GM21528 (cell line): ENCODE measurements around the gene ADGRV1.

Experiments used
- ATAC-seq: cut with Tn5 transposase; IDR thresholded peaks from one replicate; pipeline ENCODE4 v1.9.1; 2021; ENCODE audit warnings: mild to moderate bottlenecking, moderate library complexity; ENCODE audit not compliant: unreplicated experiment, low FRiP score

Gene ADGRV1

DNA sequence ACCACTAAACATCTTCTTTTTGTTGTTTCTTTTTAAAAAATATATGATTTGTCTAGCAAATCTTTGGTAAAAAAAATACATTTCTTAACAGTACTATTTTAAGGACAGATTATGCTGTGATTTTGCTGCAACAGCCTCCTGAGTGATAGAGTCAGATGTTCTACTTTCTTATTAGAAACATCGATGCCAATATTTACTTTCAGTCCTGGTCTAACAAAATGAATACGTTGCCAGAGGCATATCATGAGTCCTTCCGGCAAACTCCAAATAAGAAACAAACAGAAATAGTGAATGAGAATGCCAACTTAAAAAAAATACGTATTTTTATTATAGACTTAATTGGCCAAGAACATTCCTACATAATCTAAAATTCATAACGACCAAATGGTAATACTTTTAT, 371.5 kb downstream of the ADGRV1 start:
- ATAC-seq = no peak

DNA sequence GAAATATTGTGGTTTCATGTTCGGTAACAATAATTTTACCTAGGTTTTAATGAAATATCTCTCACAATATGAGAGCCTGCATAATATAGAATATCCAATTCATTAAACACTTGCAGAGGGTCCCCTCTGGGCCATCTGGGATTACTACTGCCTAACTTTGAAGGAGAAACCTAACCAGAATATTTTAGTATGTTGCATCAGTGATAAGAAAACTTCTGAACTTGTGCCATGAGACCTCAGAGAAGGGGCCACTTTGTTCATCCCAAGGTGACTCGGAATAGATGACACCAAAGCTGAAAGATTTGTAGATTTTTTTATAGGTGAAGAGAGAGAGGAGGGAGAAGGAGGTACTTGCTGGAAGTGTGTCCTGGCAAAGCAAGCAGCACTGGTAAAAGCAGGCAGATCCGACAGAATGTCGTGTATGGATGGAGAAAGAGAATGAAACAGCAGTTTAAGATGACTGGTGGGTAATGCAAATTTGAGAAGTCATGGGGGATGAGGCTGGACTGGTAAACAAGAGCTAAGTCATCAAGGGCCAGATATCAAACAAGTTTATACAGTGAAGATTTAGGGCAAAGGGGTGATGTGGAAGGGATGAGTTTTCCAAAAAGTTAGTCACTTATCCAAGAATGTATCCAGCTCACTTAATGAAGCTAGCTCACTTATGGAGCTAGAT, 372.3 kb downstream of the ADGRV1 start:
- ATAC-seq = no peak

DNA sequence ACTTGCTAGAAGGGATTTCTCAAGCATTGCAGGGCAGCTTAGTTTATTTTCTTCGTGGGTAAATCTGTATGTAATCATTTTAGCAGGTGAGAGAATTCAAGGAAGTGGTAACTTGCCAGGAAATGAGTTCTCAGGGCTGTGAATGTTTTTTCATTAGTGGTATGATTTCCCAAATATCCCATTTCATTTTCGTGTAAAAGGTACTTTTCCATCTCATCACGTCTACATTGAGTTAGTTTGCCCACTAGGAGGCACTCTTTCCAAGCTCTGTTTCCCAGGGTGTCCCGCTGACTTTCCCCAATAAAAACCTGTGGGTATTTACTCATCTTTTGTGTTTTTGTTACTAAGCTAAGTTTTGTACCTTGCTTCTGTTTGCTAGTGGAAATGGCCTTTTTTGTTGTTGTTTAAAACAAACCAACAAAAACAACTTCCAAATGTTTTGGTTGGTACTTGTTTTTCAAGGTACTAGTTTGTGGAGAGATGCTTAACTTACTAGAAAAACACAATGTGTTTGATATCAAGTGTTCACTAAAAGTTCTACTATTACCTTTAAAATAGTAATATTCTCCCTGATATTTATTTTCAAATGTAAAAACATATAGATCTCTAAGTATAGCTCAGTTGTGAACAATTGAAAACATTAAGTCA, 373.6 kb downstream of the ADGRV1 start:
- peak; percentile 64 for ATAC-seq

DNA sequence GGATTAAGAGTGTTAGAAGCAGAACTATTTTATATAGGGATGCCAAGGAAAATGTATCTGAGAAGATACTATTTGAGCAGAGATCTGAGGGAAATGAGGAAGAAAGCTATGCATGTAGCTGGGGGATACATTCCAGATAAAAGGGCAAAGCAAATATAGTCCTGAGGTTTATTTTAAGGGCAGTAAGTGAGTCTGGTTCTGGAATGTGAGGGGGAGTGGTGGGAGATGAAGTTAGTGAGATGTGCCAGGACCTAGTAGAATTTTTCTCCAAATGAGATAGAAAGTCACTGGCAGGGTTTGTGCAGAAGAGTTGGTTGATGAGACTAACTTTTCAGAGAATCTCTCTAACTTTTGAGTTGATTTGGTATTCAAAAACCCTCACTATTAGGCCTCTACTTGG, 374.7 kb downstream of the ADGRV1 start:
- ATAC-seq = no peak

DNA sequence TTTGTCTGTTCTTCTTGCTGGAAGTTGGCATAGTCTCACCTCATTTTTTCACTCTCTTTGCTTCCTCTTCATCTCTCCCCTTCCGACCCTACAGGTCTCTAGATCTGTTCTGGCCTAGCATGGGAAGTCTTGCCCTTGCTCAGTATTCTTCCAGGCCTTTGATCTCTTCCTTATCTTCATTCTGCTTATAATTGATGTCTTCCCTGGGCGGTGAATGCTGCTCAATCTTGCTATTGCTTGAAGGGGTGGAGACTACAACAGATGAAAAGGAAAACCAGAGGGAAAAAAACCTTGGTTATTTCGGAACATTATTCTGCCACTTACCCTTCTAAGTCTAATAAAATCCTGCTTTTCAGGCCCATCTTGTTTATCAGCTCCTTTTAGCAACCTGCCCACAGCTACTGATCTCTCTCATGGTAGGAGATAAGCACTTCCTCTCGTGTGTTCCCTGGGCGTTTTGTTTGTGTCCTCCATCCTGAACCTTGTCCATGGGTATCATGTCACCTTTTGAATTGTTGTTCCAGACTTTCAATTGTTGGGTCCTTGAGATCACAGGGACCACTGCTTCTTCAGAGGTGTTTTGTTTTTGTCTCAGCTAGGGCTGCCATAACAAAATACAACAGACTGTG, 375.6 kb downstream of the ADGRV1 start:
- no peak for ATAC-seq

DNA sequence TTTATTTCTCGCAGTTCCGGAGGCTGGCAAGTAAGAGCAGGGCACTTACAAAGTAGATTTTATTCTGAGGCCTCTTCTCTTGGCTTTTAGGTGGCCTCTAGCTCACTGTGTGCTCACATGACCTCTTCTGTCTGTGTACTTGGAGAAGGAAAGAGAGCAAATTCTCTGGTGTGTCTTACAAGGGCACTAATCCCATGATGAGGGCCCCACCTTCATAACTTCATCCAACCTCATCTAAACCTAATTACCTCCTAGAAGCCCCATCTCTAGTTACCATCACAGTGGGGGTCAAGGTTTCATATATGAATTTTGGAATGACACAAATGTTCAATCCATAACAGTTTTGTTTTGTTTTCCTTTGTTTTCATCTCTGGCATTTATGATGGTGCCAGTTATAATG, 376.1 kb downstream of the ADGRV1 start:
- no peak for ATAC-seq

DNA sequence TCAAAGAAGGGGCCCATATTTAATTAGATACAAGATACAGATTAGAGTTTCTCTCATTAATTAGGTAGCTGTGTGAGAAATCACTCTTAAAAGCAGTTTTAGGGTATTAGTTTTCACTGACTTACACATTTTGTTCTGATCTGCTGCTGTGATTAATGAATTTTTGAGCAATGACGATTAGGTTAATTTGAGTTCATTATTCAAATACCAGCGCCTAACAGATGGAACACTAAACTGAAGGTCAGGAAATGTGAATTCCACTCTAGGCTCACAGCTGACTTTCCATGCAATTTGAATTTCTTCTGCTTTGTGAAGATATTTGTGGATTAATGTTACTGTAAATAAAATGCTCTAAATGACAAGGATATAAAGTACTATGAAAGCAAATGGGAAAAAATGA, 380.6 kb downstream of the ADGRV1 start:
- ATAC-seq = no peak

DNA sequence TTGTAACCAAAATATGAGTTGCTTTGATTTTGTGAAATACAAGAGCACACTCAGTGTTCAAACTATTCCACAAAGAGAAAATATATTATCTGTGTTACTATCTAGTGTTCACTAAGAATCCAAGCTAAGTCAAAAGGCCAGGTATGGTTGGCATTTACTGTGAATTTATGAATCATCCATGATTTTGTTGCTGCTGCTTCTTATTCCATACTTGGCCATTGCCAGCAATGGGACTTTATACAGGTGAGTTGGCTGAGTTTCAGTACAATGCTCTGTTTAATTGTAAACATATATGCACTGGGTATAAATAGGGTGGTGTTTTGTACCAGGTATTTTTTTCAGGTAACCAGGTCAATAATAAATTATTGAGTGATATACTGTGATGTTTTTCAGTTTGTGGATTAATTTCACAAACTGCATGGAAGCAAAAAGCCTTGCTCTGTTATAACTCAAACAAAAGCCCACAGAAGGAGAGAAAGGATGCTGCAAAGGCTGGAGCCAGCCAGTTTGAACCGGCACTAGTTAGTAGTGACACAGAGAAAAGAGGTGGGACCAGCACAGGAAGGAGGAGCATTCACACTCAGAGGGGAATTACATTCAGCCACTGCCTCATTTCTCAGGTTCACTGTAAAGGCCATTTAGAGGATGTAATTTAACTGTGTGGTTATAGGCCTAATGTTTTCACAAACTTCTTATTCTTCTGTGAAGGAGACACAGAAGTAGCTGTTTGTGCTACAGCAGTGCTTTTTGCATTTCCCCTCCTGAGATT, 381.8 kb downstream of the ADGRV1 start:
- ATAC-seq = peak; percentile 98

DNA sequence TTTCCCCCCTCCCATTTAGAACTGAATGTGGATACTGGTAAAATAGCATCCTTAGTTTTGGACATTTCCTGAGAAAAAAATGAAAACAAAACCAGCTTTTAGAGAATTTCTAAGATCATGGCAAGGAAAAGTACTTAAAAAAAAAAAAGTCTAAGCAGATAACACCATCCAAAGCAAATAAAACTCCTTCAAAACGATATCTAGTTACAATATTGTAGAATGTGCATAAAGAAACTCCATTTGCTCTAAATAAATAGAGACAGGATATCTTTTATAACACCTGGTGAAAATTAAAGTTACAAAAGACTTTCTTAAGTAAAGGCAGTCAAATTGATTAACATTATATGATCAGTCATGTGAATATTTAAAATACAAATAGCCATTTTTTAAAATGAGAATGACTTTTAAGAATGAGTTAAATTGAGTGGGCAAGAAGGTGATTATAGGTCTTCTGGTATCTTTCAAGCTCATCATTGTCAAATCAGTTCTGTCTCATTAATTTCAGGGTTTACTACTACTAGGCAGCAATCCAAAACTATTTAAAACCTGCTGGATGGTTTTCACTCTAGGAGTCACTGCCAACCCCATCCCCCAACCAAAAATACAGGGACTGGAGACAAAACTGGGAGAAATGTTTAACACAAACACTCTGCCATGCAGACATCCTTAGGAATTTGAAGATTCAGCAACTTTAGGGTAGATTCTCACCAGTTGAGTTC, 382.6 kb downstream of the ADGRV1 start:
- no peak for ATAC-seq

DNA sequence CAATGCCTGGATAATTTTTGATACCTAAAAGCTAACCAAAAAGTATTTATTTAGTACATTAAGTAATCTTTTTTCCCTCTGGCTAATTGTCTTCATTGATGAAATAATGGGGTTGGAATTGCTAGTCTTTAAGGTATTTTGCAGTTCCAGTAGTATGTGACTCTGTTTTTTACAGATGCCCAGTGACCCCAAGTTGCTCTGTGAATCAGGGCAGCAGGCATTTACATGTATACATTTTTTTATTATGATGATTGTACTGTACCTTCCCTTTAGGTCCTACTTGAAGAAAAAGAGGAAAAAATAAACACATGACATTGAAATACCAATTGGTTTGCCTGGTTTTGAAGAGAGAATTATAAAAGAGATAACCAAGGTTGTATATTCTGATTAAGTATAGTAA, 385.5 kb downstream of the ADGRV1 start:
- ATAC-seq = no peak

DNA sequence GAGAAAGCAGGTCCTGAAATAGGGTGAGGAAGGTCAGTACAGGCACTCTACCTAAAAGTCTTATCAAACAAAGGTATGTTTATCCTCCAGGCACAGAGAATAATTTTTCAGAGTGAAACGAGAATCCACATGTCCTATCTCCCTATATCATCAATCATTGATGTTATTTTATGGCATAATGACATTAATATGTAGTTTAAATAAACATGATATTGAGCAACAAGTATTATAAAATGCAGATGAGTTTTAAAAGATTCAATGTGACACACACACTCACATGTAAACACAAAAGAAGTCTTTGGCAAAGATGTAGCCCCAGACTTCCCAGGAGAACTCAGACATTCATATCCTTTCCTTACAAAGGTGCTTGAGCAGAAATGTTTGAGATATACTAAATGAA, 389.1 kb downstream of the ADGRV1 start:
- ATAC-seq = no peak

DNA sequence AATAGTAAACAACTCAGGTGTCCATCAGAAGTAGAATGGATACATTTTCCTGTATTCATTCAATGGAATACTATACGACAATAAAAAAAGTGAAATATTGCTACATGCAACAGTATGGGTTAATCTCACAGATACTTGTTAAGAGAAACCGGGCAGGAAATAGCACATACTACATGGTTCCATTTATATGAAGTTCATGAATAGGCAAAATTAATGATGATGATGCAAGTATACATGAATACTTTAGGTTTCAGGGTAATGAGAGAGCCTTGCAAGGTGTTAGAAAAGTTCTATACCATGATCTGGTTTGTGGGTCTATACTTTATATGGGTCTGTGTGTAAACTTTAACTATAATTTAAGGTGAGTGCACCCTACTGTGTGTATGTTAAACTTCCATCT, 390.4 kb downstream of the ADGRV1 start:
- no peak for ATAC-seq

DNA sequence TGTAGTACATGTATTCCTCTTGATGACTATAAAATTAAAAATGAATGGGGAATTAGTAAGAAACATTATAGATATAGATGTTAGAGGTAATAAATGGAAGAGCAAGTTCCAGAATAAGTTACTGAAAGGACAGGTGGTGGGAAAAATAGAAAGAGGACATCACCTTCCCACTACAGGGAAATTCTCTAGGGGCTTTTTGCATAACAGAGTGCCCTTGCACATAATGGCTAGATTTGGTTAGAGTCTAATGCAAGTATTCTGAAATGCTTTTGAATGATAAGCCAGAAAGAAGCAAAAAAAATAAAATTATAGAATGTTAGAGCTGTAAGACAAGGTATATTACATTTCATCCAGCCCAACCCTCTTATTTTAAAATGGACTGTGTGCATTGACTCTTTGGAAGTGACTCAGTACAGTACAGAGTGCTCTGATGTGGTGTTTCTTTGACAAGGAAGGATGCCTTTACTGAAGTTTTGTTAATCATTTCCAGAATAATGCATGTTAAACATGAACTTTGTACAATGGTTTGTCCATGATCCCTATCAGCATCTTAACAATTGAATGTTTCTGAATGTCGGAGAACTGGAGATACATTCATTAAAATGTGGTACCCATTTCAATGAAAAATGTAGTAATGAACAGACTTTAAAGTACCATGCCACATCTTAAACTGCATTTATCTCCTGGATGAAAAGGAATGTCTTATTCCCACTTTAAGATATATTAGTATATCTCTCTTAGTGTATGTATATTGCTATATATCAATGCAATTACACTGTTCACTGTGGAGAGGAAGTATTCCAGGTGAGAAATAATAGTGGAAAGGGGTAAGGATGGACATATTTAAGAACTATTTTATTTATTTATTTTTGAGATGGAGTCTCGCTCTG, 391.1 kb downstream of the ADGRV1 start:
- ATAC-seq = no peak

DNA sequence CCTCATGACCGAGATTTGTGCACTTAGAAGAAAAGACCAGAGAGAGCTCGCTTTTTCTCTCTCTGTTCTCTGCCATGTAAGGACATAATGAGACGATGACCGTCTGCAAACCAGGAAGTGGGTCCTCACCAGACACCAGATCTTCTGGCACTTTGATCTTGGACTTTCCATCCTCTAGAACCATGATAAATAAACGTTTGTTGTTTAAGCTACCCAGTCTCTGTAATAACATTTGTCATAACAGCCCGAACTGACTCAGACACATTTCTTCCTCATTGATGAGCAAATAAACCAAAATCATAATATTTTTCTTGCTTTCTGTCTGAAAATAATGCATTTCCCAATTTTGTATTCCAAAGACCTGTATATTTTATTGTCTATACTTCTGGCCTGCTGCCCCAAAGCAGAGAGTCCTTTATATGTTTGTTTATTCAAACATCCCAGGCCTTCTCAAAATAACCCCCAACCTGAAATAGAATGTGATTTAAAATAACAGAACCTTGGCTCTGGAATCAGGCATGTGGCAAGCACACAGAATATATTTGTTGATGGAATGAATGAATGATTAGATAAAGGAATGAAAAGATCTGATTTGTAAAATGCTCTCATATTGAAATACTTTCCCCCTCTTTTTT, 396.5 kb downstream of the ADGRV1 start:
- ATAC-seq = no peak

DNA sequence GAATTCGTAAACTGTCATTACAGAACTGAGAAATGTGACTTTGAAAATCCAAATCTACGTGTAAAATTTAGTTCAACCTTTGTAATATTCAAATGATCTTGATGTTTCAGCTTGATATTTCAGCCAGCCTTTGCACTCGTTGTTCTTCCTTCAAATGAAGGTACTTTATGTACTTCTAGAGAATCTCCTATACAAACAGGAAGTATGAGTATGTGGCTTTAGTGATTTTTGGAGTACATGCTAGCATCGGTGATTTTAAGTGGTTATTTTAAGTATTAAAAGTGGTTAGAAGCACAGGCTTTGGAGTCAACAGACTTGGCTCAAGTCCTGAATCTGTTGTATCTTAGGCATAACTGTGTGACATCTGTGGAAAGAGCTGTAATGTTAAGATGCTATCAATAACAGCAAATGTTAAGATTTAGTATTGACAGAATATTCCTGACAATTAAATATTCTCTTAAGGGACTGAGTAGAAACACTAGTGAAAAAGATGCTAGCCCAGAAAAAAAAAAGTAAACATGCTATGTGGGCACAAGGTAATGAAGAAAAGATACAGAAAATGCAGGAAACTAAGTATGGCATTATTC, 398.0 kb downstream of the ADGRV1 start:
- no peak for ATAC-seq

DNA sequence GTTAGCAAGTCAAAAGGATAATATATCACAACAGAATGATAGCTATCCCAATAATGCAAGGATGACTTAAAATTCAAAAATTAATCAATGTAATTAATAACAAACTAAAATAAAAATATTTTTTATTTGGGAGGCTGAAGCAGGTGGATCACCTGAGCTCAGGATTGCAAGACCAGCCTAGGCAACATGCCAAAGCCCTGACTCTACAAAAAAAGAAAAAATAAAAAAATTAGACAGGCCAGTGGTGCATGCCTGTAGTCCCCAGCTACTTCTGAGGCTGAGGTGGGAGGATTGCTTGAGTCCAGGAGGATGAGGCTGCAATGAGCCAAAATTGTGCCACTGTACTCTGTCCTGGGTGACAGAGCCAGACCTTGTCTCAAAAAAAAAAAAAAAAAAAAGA, 399.3 kb downstream of the ADGRV1 start:
- no peak for ATAC-seq

DNA sequence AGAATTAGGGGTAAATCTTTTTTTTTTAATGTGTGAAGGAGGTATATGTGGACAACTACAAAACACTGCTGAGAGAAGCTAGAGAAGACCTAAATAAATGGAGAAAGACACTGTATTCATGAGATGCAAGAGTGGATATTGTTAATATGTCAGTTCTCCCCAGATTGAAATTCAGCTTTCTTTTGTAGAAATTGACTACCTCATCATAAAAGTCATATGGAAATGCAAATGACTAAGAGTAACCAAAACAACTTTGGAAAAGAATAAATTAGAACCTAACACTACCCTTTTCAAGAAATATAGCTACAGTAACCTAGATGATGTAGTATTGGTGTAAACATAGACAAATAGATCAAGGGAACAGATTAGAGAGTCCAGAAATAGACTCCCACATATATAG, 400.7 kb downstream of the ADGRV1 start:
- ATAC-seq = no peak

DNA sequence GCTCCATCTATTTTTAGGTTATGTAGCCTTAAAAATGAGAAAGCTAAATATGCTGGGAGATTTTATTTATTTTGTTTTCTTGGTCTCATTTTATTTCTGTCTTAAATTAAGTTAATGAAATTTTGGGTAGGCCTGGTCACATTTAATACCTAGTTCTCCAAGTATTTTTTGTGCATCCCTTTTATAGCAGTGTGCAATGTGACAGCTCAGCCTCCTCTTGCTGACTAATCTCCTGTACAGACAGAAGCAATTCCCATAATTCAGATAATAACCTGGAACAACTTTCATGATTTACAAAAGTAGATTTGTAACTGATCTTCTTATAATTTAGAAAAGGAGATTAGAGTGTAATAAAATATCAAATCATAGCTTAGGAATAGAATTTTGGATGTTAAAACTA, 403.9 kb downstream of the ADGRV1 start:
- no peak for ATAC-seq

DNA sequence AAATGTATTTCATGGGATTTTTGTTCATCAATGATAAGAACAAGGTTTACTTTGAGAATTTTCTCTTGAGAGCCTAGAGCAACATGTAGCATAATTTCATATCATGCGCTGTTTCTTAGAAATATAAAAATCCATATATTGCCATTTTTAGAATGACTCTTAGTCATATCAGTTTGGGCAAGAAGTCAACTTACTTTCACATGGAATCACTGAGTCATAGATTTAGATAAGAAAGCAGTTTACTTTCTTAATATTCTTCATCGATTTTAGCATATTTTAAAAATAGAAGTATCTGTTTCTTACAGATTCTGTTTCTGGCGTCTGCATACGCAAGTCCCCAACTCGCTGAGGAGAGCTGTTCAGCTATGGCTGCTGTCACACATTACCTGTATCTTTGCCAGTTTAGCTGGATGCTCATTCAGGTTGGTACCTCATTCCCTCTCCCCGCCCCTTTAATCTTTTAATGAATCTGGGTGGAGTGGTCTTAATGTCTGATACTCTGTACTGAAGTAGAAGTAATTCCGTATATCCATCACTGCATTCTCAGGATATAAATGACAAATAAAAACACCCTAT, 406.6 kb downstream of the ADGRV1 start:
- no peak for ATAC-seq
